MV-4-11 (cell line): ENCODE results near the gene TRIM47.
"Not testable (repeated sequence)": the region's sequence is repeated elsewhere in the genome, so short reads cannot be mapped to it uniquely, and the experiment has no call there.

ENCODE experiments used
- DNase-seq: peaks from one replicate; lab custom pipeline; 2025; lab: John Stamatoyannopoulos, UW

The TRIM47 gene

GRCh38 chr17:75870228-75870627 is 8.2 kb downstream of the TRIM47 start:
- not testable (repeated sequence) for DNase-seq

GRCh38 chr17:75869282-75870141 is 8.9 kb downstream of the TRIM47 start:
- DNase-seq = no peak

GRCh38 chr17:75868730-75869281 is 9.6 kb downstream of the TRIM47 start:
- DNase-seq = not testable (repeated sequence)

GRCh38 chr17:75865404-75866188 is 12.8 kb downstream of the TRIM47 start:
- DNase-seq = not testable (repeated sequence)

- DNase-seq = not testable (repeated sequence)
Observed at GRCh38 chr17:75864887-75865286, 13.5 kb downstream of the TRIM47 start.

- DNase-seq = peak; percentile 86
Observed at GRCh38 chr17:75864448-75864871, 13.9 kb downstream of the TRIM47 start.

- peak; percentile 24 for DNase-seq
Observed at GRCh38 chr17:75861927-75862317, 16.5 kb downstream of the TRIM47 start.

- DNase-seq = not testable (repeated sequence)
Observed at GRCh38 chr17:75859358-75859757, 19.0 kb downstream of the TRIM47 start.

- peak; percentile 20 for DNase-seq
Observed at GRCh38 chr17:75856062-75856756, 22.2 kb downstream of the TRIM47 start.

GRCh38 chr17:75855310-75856061 is 22.9 kb downstream of the TRIM47 start, which contains the start of gene WBP2:
Gene WBP2 (minus strand): TSS chr17:75855335. CDS start chr17:75855297, 38 bp downstream.
- peak; percentile 100 for DNase-seq

GRCh38 chr17:75854881-75855309 is 23.5 kb downstream of the TRIM47 start:
- no peak for DNase-seq

GRCh38 chr17:75854101-75854748 is 24.2 kb downstream of the TRIM47 start:
- DNase-seq = no peak

GRCh38 chr17:75853433-75853832 is 24.9 kb downstream of the TRIM47 start:
- no peak for DNase-seq

GRCh38 chr17:75851693-75851991 is 26.7 kb downstream of the TRIM47 start:
- DNase-seq = not testable (repeated sequence)

GRCh38 chr17:75850928-75851692 is 27.3 kb downstream of the TRIM47 start:
- DNase-seq = no peak

- DNase-seq = no peak
Observed at GRCh38 chr17:75849724-75850123, 28.7 kb downstream of the TRIM47 start.

GRCh38 chr17:75849279-75849646 is 29.1 kb downstream of the TRIM47 start:
- no peak for DNase-seq

GRCh38 chr17:75848523-75849278 is 29.7 kb downstream of the TRIM47 start:
- peak; percentile 16 for DNase-seq
